Fibroblast of the aortic adventitia (primary cell): ENCODE results near the gene CPED1. TPM values are rescaled to one million over a fixed set of nuclear protein-coding genes. Genes with fewer than 3 reads are reported as not detected.

Source experiments
- DNase-seq: peaks from one replicate; pipeline ENCODE4 v3.0.0-alpha.2; 2010; ENCODE audit warnings: low read depth
- H3K4me3 ChIP-seq: 2 replicates; pipeline ENCODE4 v1.5.1; 2011; ENCODE audit warnings: low read depth, mild to moderate bottlenecking, control low read depth, low read length, moderate library complexity
- CTCF ChIP-seq: IDR thresholded peaks from 2 replicates; pipeline ENCODE4 v1.5.1; 2011; ENCODE audit warnings: mild to moderate bottlenecking, low read length, control low read depth, inconsistent platforms; ENCODE audit not compliant: insufficient read depth
- total RNA-seq: library from RNA; depleted of rRNA; stranded (reverse); fragments of >200 nt; gene quantifications from 2 replicates; pipeline ENCODE4 v1.2.3, GENCODE V29; 2012; ENCODE audit warnings: low replicate concordance

The CPED1 gene
- total RNA-seq, 1 donor, result 119 TPM

- no peak for TF ChIP-seq CTCF
- DNase-seq, result no peak
- no peak overlapping the region for H3K4me3 ChIP-seq
Measured at GRCh38 chr7:121197455-121197854, 208.9 kb downstream of the CPED1 start.

GRCh38 chr7:121198502-121198901, 210.0 kb downstream of the CPED1 start:
- no peak for TF ChIP-seq CTCF
- DNase-seq, result no peak
- H3K4me3 ChIP-seq, result no peak overlapping the region

GRCh38 chr7:121202125-121202524, 213.6 kb downstream of the CPED1 start:
- DNase-seq, result no peak
- H3K4me3 ChIP-seq, result no peak overlapping the region
- no peak for TF ChIP-seq CTCF

- no peak for DNase-seq
- H3K4me3 ChIP-seq, result no peak overlapping the region
- no peak for TF ChIP-seq CTCF
Measured at GRCh38 chr7:121202834-121203233, 214.3 kb downstream of the CPED1 start.

GRCh38 chr7:121204537-121204936, 216.0 kb downstream of the CPED1 start:
- DNase-seq, result no peak
- no peak overlapping the region for H3K4me3 ChIP-seq
- TF ChIP-seq CTCF, result no peak

GRCh38 chr7:121205777-121206176, 217.3 kb downstream of the CPED1 start:
- H3K4me3 ChIP-seq, result no peak overlapping the region
- no peak for DNase-seq
- TF ChIP-seq CTCF, result no peak

- TF ChIP-seq CTCF, result no peak
- DNase-seq, result no peak
- H3K4me3 ChIP-seq, result no peak overlapping the region
Measured at GRCh38 chr7:121211253-121211652, 222.7 kb downstream of the CPED1 start.
